Measurements from ENCODE around the gene MAPRE2.
"Not testable (repeated sequence)": the region's sequence is repeated elsewhere in the genome, so short reads cannot be mapped to it uniquely, and the experiment has no call there.

Gene MAPRE2

GRCh38 chr18:35091841-35092240, 50.6 kb downstream of the MAPRE2 start:
- no peak for DNase-seq (ENCODE audit: low read depth in 2 of 2)

- DNase-seq (ENCODE audit: low read depth in 2 of 2): no peak
Observed at GRCh38 chr18:35095983-35096676, 54.9 kb downstream of the MAPRE2 start.

GRCh38 chr18:35096677-35097011, 55.4 kb downstream of the MAPRE2 start:
- DNase-seq (ENCODE audit: low read depth in 2 of 2): no peak

- no peak for DNase-seq (ENCODE audit: low read depth in 2 of 2)
Observed at GRCh38 chr18:35097195-35097594, 56.0 kb downstream of the MAPRE2 start.

GRCh38 chr18:35097763-35098162, 56.5 kb downstream of the MAPRE2 start:
- no peak for DNase-seq (ENCODE audit: low read depth in 2 of 2)

GRCh38 chr18:35099911-35100310, 58.7 kb downstream of the MAPRE2 start:
- no peak for DNase-seq (ENCODE audit: low read depth in 2 of 2)

GRCh38 chr18:35104391-35105051, 63.3 kb downstream of the MAPRE2 start:
- no peak for DNase-seq (ENCODE audit: low read depth in 2 of 2)

- no peak for DNase-seq (ENCODE audit: low read depth in 2 of 2)
Observed at GRCh38 chr18:35106013-35106844, 65.0 kb downstream of the MAPRE2 start.

- DNase-seq (ENCODE audit: low read depth in 2 of 2): no peak
Observed at GRCh38 chr18:35106845-35107148, 65.6 kb downstream of the MAPRE2 start.

- no peak for DNase-seq (ENCODE audit: low read depth in 2 of 2)
Observed at GRCh38 chr18:35107216-35107615, 66.0 kb downstream of the MAPRE2 start.

- not testable (repeated sequence) for DNase-seq (ENCODE audit: low read depth in 2 of 2)
Observed at GRCh38 chr18:35108088-35108487, 66.9 kb downstream of the MAPRE2 start.

GRCh38 chr18:35110059-35110458, 68.8 kb downstream of the MAPRE2 start:
- no peak for DNase-seq (ENCODE audit: low read depth in 2 of 2)

- no peak for DNase-seq (ENCODE audit: low read depth in 2 of 2)
Observed at GRCh38 chr18:35110554-35111485, 69.6 kb downstream of the MAPRE2 start.

GRCh38 chr18:35112696-35113095, 71.5 kb downstream of the MAPRE2 start:
- no peak for DNase-seq (ENCODE audit: low read depth in 2 of 2)

- no peak for DNase-seq (ENCODE audit: low read depth in 2 of 2)
Observed at GRCh38 chr18:35114305-35114704, 73.1 kb downstream of the MAPRE2 start.

- no peak for DNase-seq (ENCODE audit: low read depth in 2 of 2)
Observed at GRCh38 chr18:35116784-35117318, 75.6 kb downstream of the MAPRE2 start.

GRCh38 chr18:35117372-35117771, 76.2 kb downstream of the MAPRE2 start:
- DNase-seq (ENCODE audit: low read depth in 2 of 2): no peak

GRCh38 chr18:35117951-35118411, 76.8 kb downstream of the MAPRE2 start:
- DNase-seq (ENCODE audit: low read depth in 2 of 2): no peak

- DNase-seq (ENCODE audit: low read depth in 2 of 2): no peak
Observed at GRCh38 chr18:35118641-35119040, 77.4 kb downstream of the MAPRE2 start.

- DNase-seq (ENCODE audit: low read depth in 2 of 2): no peak
Observed at GRCh38 chr18:35121038-35121437, 79.8 kb downstream of the MAPRE2 start.

- DNase-seq (ENCODE audit: low read depth in 2 of 2): no peak
Observed at GRCh38 chr18:35121531-35121930, 80.3 kb downstream of the MAPRE2 start.

All from stimulated activated CD8-positive, alpha-beta memory T cell treated with anti-CD3 and anti-CD28 coated beads, Interleukin-7, amount 100 ng/mL, for 4 hours (primary cell).